OCI-LY3 (cell line): Measurements from ENCODE around the gene MIOX.

Experiments used
- H2AFZ ChIP-seq: fragments of 200-600, 300-600 bp; shearing (Covaris generic); 2 replicates; pipeline ENCODE4 v1.6.0; 2014; ENCODE audit warnings: antibody characterized with exemption, low read depth, low read length
- H3K27ac ChIP-seq: fragments of 200-600, 300-600 bp; sonication (generic); 2 replicates; pipeline ENCODE4 v1.5.1; 2014; ENCODE audit warnings: mild to moderate bottlenecking, low read length, moderate library complexity, mixed read lengths
- H3K27me3 ChIP-seq: fragments of 200-600, 300-600 bp; sonication (generic); 2 replicates; pipeline ENCODE4 v1.6.1; 2014; ENCODE audit warnings: low read depth, low read length, mixed read lengths
- H3K36me3 ChIP-seq: fragments of 200-600, 300-600 bp; sonication (generic); replicated peaks from 2 replicates; pipeline ENCODE3; 2014; ENCODE audit warnings: low read depth, low read length, mixed read lengths
- H3K4me1 ChIP-seq: fragments of 300-600, 200-600 bp; sonication (generic); 2 replicates; pipeline ENCODE4 v1.6.1; 2014; ENCODE audit warnings: low read length, mixed read lengths
- H3K4me2 ChIP-seq: fragments of 200-600, 300-600 bp; sonication (generic); 2 replicates; pipeline ENCODE4 v1.6.1; 2014; ENCODE audit warnings: low read length, mixed read lengths
- H3K4me3 ChIP-seq: fragments of 300-600, 200-600 bp; sonication (generic); 2 replicates; pipeline ENCODE4 v1.5.1; 2014; ENCODE audit warnings: antibody characterized with exemption, mild to moderate bottlenecking, low read length, moderate library complexity
- H3K79me2 ChIP-seq: fragments of 300-600, 200-600 bp; shearing (Covaris generic); 2 replicates; pipeline ENCODE4 v1.6.1; 2014; ENCODE audit warnings: mild to moderate bottlenecking, low read length, mixed read lengths
- H3K9ac ChIP-seq: fragments of 300-600, 200-600 bp; shearing (Covaris generic); 2 replicates; pipeline ENCODE4 v1.6.0; 2014; ENCODE audit warnings: mild to moderate bottlenecking, low read length, moderate library complexity
- H3K9me3 ChIP-seq: fragments of 200-600, 300-600 bp; shearing (Covaris generic); 2 replicates; pipeline ENCODE4 v1.6.1; 2014; ENCODE audit warnings: low read length, mixed read lengths; ENCODE audit not compliant: insufficient read depth
- H4K20me1 ChIP-seq: fragments of 200-600, 300-600 bp; sonication (generic); 2 replicates; pipeline ENCODE4 v1.6.1; 2016; ENCODE audit warnings: low read length, mixed read lengths; ENCODE audit not compliant: insufficient read depth
- CTCF ChIP-seq: fragments of 200-600, 300-600 bp; sonication (generic); IDR thresholded peaks from 2 replicates; pipeline ENCODE4 v1.5.1; 2014; ENCODE audit warnings: antibody characterized with exemption, low read length, low read depth
- EZH2phosphoT487 ChIP-seq: fragments of 200-600 bp; shearing (Covaris generic); IDR thresholded peaks from 2 replicates; pipeline ENCODE4 v1.6.1; 2018; ENCODE audit warnings: antibody characterized with exemption, mixed run types, low read depth

Gene MIOX

DNA sequence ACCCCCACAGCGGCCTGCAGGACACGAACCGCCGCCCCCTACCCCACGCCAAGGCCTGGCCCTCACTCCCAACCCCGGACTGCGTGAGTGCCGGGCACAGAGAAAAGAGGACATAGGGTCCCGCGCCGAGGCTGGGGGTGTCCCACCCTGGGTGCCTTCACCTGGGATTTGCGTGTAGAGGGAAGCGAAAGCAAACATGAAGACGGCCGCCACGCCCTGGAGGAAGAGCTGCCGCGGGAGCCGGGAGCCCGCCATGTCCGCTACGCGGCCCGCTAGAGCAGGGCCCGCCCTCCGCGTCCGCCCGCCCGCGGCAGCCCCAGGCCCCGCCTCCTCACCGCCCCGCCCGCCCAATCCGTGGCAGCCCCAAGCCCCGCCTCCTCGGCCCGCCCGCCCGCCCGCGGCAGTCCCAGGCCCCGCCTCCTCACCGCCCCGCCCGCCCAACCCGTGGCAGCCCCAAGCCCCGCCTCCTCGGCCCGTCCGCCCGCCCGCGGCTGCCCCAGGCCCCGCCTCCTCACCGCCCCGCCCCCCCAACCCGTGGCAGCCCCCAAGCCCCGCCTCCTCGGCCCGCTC is 20.8 kb downstream of the MIOX start, which contains the start of gene LMF2:
Gene LMF2, minus strand, starts transcription at position 282 of the 570 bp plus-strand sequence. Its CDS starts 27 bp downstream, at position 255.
- Histone ChIP-seq H2AFZ (peak within 1 kb of the TSS; percentile 83; the same call in 1 of the 2 replicates), H3K4me2 (peak within 1 kb of the TSS; percentile 95), H3K27ac (peak within 1 kb of the TSS; percentile 76), H3K9me3 (no peaks in the 10 kb centered on the region), H3K79me2 (peaks cover 37% of the 10 kb centered on the region), H3K9ac (peak within 1 kb of the TSS; percentile 99), H4K20me1 (0 out of 2 replicates have a peak, but pooled peaks cover 4% of the 10 kb centered on the region), H3K4me1 (peaks cover 15% of the 10 kb centered on the region), H3K27me3 (no peaks in the 10 kb centered on the region), H3K4me3 (peak within 1 kb of the TSS; percentile 100), H3K36me3 (no peaks in the 10 kb centered on the region)
- TF ChIP-seq CTCF (no peak), EZH2phosphoT487 (no peak)

DNA sequence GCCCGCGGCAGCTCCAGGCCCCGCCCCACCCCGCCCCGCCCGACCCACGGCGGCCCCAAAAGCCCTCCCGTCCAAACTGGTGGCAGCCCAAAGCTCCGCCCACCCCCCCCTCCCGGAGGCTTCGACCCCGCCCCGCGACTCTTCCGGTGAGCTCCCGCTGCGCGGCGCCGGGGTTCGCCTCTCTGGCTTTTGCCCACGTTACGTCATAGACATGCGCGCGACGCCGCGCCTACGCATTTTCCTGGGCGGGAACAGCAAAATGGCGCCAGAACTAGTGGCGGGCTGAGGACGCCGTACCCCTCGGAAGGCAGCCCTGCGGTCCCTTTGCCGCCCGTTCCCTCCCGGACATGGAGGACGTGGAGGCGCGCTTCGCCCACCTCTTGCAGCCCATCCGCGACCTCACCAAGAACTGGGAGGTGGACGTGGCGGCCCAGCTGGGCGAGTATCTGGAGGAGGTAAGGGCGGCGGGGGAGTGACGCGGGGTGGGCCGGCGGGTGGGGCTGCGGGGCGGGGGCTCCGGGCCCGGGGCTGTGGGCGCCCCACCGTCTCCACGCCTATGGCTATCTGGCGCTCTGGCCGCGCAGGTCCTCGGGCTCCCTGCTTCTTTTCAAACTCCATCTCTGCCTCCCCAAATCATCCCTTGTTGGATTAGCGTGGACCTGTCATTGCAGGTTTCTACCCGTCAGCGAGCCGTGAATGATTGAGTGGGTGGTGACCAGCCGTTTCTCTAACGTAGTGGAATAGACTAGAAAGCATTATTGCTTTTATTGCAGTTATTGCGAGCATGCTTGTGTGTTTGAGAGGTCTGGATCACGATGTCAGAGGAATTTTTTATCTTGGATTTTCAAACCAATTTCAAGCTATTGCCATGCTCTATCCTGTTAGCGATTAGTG is 21.6 kb downstream of the MIOX start, which contains the start of gene NCAPH2:
Gene NCAPH2, plus strand, starts transcription at position 234 of the 894 bp plus-strand sequence. Its CDS starts 114 bp downstream, at position 348.
- Histone ChIP-seq H3K9me3 (no peaks in the 10 kb centered on the region), H3K4me3 (peak within 1 kb of the TSS; percentile 100), H3K27me3 (no peaks in the 10 kb centered on the region), H4K20me1 (0 out of 2 replicates have a peak, but pooled peaks cover 4% of the 10 kb centered on the region), H3K79me2 (peaks cover 44% of the 10 kb centered on the region), H3K27ac (peak within 1 kb of the TSS; percentile 76), H3K4me1 (peaks cover 15% of the 10 kb centered on the region), H3K36me3 (no peaks in the 10 kb centered on the region), H3K4me2 (peak within 1 kb of the TSS; percentile 95), H2AFZ (peak within 1 kb of the TSS; percentile 83; the same call in 1 of the 2 replicates), H3K9ac (peak within 1 kb of the TSS; percentile 99)
- TF ChIP-seq EZH2phosphoT487 (no peak), CTCF (no peak)

- TF ChIP-seq CTCF = no peak
- no peak for TF ChIP-seq EZH2phosphoT487
- H3K4me2 ChIP-seq = peak overlapping the region; percentile 95
- H3K79me2 ChIP-seq = peaks cover 50% of the 10 kb centered on the region
- H3K4me3 ChIP-seq = peak overlapping the region; percentile 90
- no peak overlapping the region for H3K27ac ChIP-seq
- H3K4me1 ChIP-seq = peaks cover 15% of the 10 kb centered on the region
- no peaks in the 10 kb centered on the region for H3K36me3 ChIP-seq
- peak overlapping the region; percentile 67 for H3K9ac ChIP-seq
- no peak overlapping the region for H2AFZ ChIP-seq
- no peaks in the 10 kb centered on the region for H3K9me3 ChIP-seq
- H3K27me3 ChIP-seq = no peaks in the 10 kb centered on the region
- 0 out of 2 replicates have a peak, but pooled peaks cover 4% of the 10 kb centered on the region for H4K20me1 ChIP-seq
These were observed 22.2 kb downstream of the MIOX start for GRCh38 chr22:50508897-50509296.

GRCh38 chr22:50513175-50513574 is 26.5 kb downstream of the MIOX start:
- H3K9ac ChIP-seq = no peak overlapping the region
- TF ChIP-seq EZH2phosphoT487 (no peak), CTCF (no peak)
- H3K4me3 ChIP-seq = no peak overlapping the region
- H3K79me2 ChIP-seq = peaks cover 53% of the 10 kb centered on the region
- no peaks in the 10 kb centered on the region for H3K36me3 ChIP-seq
- no peak overlapping the region for H3K4me2 ChIP-seq
- H3K27me3 ChIP-seq = no peaks in the 10 kb centered on the region
- no peaks in the 10 kb centered on the region for H3K9me3 ChIP-seq
- peaks cover 10% of the 10 kb centered on the region for H3K4me1 ChIP-seq
- H3K27ac ChIP-seq = no peak overlapping the region
- H2AFZ ChIP-seq = no peak overlapping the region
- H4K20me1 ChIP-seq = peaks cover 4% of the 10 kb centered on the region; the same call in 1 of the 2 replicates
